HL-60 (cell line): Measurements from ENCODE around the gene RGSL1.

ENCODE experiments used
- DNase-seq, 2 experiments: peaks; one replicate each; pipeline ENCODE4 v3.0.0-alpha.2; 2010 to 2020; ENCODE audit warnings: low read depth in 1 of 2, low spot score in 1 of 2
- H3K27ac ChIP-seq: fragments of 250-450 bp; sonication (Bioruptor Pico); replicated peaks from 2 replicates; pipeline ENCODE4 v1.5.1; 2020; ENCODE audit warnings: mild to moderate bottlenecking, moderate library complexity
- H3K27me3 ChIP-seq: fragments of 250-450 bp; sonication (Bioruptor Pico); 2 replicates; pipeline ENCODE4 v1.5.1; 2021; ENCODE audit warnings: mild to moderate bottlenecking, moderate library complexity; ENCODE audit not compliant: insufficient read depth, poor library complexity, severe bottlenecking
- H3K4me3 ChIP-seq: replicated peaks from 2 replicates; pipeline ENCODE4 v1.5.1; 2011; ENCODE audit warnings: mild to moderate bottlenecking, control low read depth, low read length; ENCODE audit not compliant: insufficient read depth
- CTCF ChIP-seq: IDR thresholded peaks from one replicate; pipeline ENCODE4 v1.5.1; 2011; ENCODE audit warnings: low read length, control low read depth, inconsistent platforms; ENCODE audit not compliant: insufficient read depth
- GABPA ChIP-seq: IDR thresholded peaks from 2 replicates; pipeline ENCODE4 v1.6.1; 2012; ENCODE audit warnings: low read depth
- POLR2AphosphoS5 ChIP-seq: IDR thresholded peaks from 2 replicates; pipeline ENCODE4 v1.6.1; 2012; ENCODE audit warnings: low read depth
- REST ChIP-seq: IDR thresholded peaks from 2 replicates; pipeline ENCODE4 v1.6.1; 2012; ENCODE audit warnings: low read depth; ENCODE audit not compliant: insufficient replicate concordance
- SPI1 ChIP-seq: IDR thresholded peaks from 2 replicates; pipeline ENCODE4 v1.6.1; 2012; ENCODE audit warnings: low read depth, mild to moderate bottlenecking, borderline replicate concordance

RGSL1 gene

GRCh38 chr1:182410138-182410537 lies 39.8 kb upstream of the RGSL1 start:
- H3K27ac ChIP-seq = no peak overlapping the region
- H3K27me3 ChIP-seq = no peaks in the 10 kb centered on the region

GRCh38 chr1:182410620-182411273 lies 39.2 kb upstream of the RGSL1 start:
- TF ChIP-seq SPI1 (peak; percentile 50), CTCF (no peak)
- DNase-seq = no peak
- H3K4me3 ChIP-seq = no peak overlapping the region
- H3K27ac ChIP-seq = no peak overlapping the region
- H3K27me3 ChIP-seq = no peaks in the 10 kb centered on the region

More at GRCh38 chr1:182410138-182410537, 39.8 kb upstream of the RGSL1 start:
- H3K4me3 ChIP-seq = no peak overlapping the region
- no peak for DNase-seq
- TF ChIP-seq GABPA (no peak), CTCF (no peak), SPI1 (no peak), POLR2AphosphoS5 (no peak), REST (no peak)

GRCh38 chr1:182413486-182413885 lies 36.5 kb upstream of the RGSL1 start:
- TF ChIP-seq SPI1 (no peak), POLR2AphosphoS5 (no peak), REST (no peak), GABPA (no peak), CTCF (no peak)
- no peak overlapping the region for H3K27ac ChIP-seq
- H3K4me3 ChIP-seq = no peak overlapping the region
- no peaks in the 10 kb centered on the region for H3K27me3 ChIP-seq
- DNase-seq = no peak

- TF ChIP-seq CTCF = no peak
- no peak for TF ChIP-seq POLR2AphosphoS5
- no peak for TF ChIP-seq GABPA
- TF ChIP-seq REST = no peak
- no peak for TF ChIP-seq SPI1
- Histone ChIP-seq H3K4me3 (no peak overlapping the region), H3K27ac (no peak overlapping the region), H3K27me3 (no peaks in the 10 kb centered on the region)
- DNase-seq = no peak
Measured at GRCh38 chr1:182413969-182414368, 36.0 kb upstream of the RGSL1 start.
